ENCODE measurements around the gene MTAP. TPM values are rescaled to one million over a fixed set of nuclear protein-coding genes. Genes with fewer than 3 reads are reported as not detected.

The MTAP gene
- total and polyA plus RNA-seq, 2 of the 13 experiments (the other 11 are each of a cell fraction or from before 2014, with no cell fraction given), result 16.7 to 51.2 TPM

GRCh38 chr9:21804331-21804730, 1.9 kb downstream of the MTAP start:
- no TSS peak for BruUV-seq (replicated peaks)
- H2AFZ ChIP-seq (ENCODE audit: low read length), result no peak overlapping the region
- peak overlapping the region; percentile 82 for H3K9ac ChIP-seq (ENCODE audit: insufficient read depth, low read depth, low read length)
- H3K27ac ChIP-seq (ENCODE audit: extremely low read length, insufficient read depth, low read length), result no peak overlapping the region
- in situ Hi-C loops (cut with HindIII; ENCODE audit: extremely low pct_ligation_motif_present, low pct_unique_long_range_greater_than_20kb), result loop anchor here (25.0 kb wide), 1 partner anchor 633 kb away; the partner anchor contains the start of gene DMRTA1
- peak overlapping the region; percentile 64 to 83 (median 82); a peak in 5 of 6 replicates for H3K4me3 ChIP-seq (replicated peaks in 1 of 3; ENCODE audit: insufficient read depth in 1 of 3, low read depth in 2 of 3, low read length in 3 of 3)
- TF ChIP-seq POLR2A (IDR thresholded peaks at IDR 0.05; ENCODE audit: insufficient read depth in 1 of 2, low read depth in 2 of 2, low read length in 2 of 2), result 0 out of 4 replicates have a peak, but pooled peaks of 1 of the 2 experiments have one; percentile 8
- TF ChIP-seq HBP1 (CRISPR knock-in tag; IDR thresholded peaks at IDR 0.05; ENCODE audit: low read depth), result no peak
- no peak for DNase-seq (ENCODE audit: low spot score)
- H3K4me2 ChIP-seq (ENCODE audit: low read depth, low read length), result peak overlapping the region; percentile 89
- H3K4me1 ChIP-seq (ENCODE audit: insufficient read depth, low read length), result peaks cover 35% of the 10 kb centered on the region
- FAIRE-seq, result no peak
- no peaks in the 10 kb centered on the region for H3K9me3 ChIP-seq (ENCODE audit: low read length)
- ChIA-PET CTCF (ENCODE audit: low intra/inter-chr PET ratio, low total read pairs) (no interaction called here), POLR2A (no interaction called here)
- peaks cover 56% of the 10 kb centered on the region for H3K79me2 ChIP-seq (ENCODE audit: insufficient read depth, low read length)
- H3K36me3 ChIP-seq (replicated peaks in 1 of 2; ENCODE audit: control insufficient read depth in 1 of 2, insufficient read depth in 2 of 2, low read length in 2 of 2), result peaks cover 4 to 15% of the 10 kb centered on the region in 2 experiments; a peak in 4 of 5 replicates
- ATAC-seq, result no peak
- no peaks in the 10 kb centered on the region; a peak in 1 of 5 replicates for H3K27me3 ChIP-seq (ENCODE audit: control insufficient read depth in 1 of 2, insufficient read depth in 2 of 2, low read length in 2 of 2)
- WGBS (ENCODE audit: low lambda C conversion rate), result 93% methylated on average over 2 of the region's 2 CpGs
- H4K20me1 ChIP-seq (ENCODE audit: insufficient read depth, low read length), result no peaks in the 10 kb centered on the region
- intact Hi-C loops (cut with micrococcal nuclease; ENCODE audit: unreplicated experiment), result no loop called here

- no TSS peak for BruUV-seq (replicated peaks)
- Histone ChIP-seq H3K27me3 (ENCODE audit: control insufficient read depth in 1 of 2, insufficient read depth in 2 of 2, low read length in 2 of 2) (no peaks in the 10 kb centered on the region; a peak in 1 of 5 replicates), H3K9me3 (ENCODE audit: low read length) (no peaks in the 10 kb centered on the region), H3K9ac (ENCODE audit: insufficient read depth, low read depth, low read length) (no peak overlapping the region), H3K4me3 (replicated peaks in 1 of 3; ENCODE audit: insufficient read depth in 1 of 3, low read depth in 2 of 3, low read length in 3 of 3) (peak overlapping the region in 2 of 3 experiments; percentile 82 to 83; a peak in 2 of 6 replicates), H2AFZ (ENCODE audit: low read length) (no peak overlapping the region), H3K79me2 (ENCODE audit: insufficient read depth, low read length) (peaks cover 56% of the 10 kb centered on the region), H3K4me1 (ENCODE audit: insufficient read depth, low read length) (peaks cover 35% of the 10 kb centered on the region), H3K4me2 (ENCODE audit: low read depth, low read length) (peak overlapping the region; percentile 89), H3K27ac (ENCODE audit: extremely low read length, insufficient read depth, low read length) (no peak overlapping the region), H3K36me3 (replicated peaks in 1 of 2; ENCODE audit: control insufficient read depth in 1 of 2, insufficient read depth in 2 of 2, low read length in 2 of 2) (peaks cover 4 to 19% of the 10 kb centered on the region in 2 experiments; a peak in 4 of 5 replicates), H4K20me1 (ENCODE audit: insufficient read depth, low read length) (no peaks in the 10 kb centered on the region)
- DNase-seq (ENCODE audit: low spot score) (no peak), ATAC-seq (no peak), FAIRE-seq (no peak)
- ChIA-PET CTCF (ENCODE audit: low intra/inter-chr PET ratio, low total read pairs) (no interaction called here), POLR2A (no interaction called here)
- in situ Hi-C loops (cut with HindIII; ENCODE audit: extremely low pct_ligation_motif_present, low pct_unique_long_range_greater_than_20kb), result loop anchor here (25.0 kb wide), 1 partner anchor 633 kb away; the partner anchor contains the start of gene DMRTA1
- intact Hi-C loops (cut with micrococcal nuclease; ENCODE audit: unreplicated experiment), result no loop called here
- no peak for TF ChIP-seq ZNF558 (CRISPR knock-in tag; IDR thresholded peaks at IDR 0.05; ENCODE audit: borderline replicate concordance)
- no peak for TF ChIP-seq GMEB1 (CRISPR knock-in tag; IDR thresholded peaks at IDR 0.05; ENCODE audit: borderline replicate concordance)
- 0 out of 2 replicates have a peak, but pooled peaks have one; percentile 13 for TF ChIP-seq ZNF629 (CRISPR knock-in tag; conservative IDR thresholded peaks at IDR 0.05)
- TF ChIP-seq NR0B2 (CRISPR knock-in tag; IDR thresholded peaks at IDR 0.05), result no peak
- no peak for TF ChIP-seq FOXK1 (CRISPR knock-in tag; IDR thresholded peaks at IDR 0.05; ENCODE audit: borderline replicate concordance, low read depth)
- no peak for TF ChIP-seq ZNF260 (CRISPR knock-in tag; IDR thresholded peaks at IDR 0.05; ENCODE audit: borderline replicate concordance, low read depth)
- TF ChIP-seq POLR2A (IDR thresholded peaks at IDR 0.05; ENCODE audit: insufficient read depth in 1 of 2, low read depth in 2 of 2, low read length in 2 of 2), result 0 out of 4 replicates have a peak, but pooled peaks of 1 of the 2 experiments have one; percentile 10
- TF ChIP-seq KLF12 (CRISPR knock-in tag; IDR thresholded peaks at IDR 0.05; ENCODE audit: borderline replicate concordance), result no peak
- TF ChIP-seq MATR3 (CRISPR knock-in tag; IDR thresholded peaks at IDR 0.05), result no peak
- no peak for TF ChIP-seq ETS1 (CRISPR knock-in tag; IDR thresholded peaks at IDR 0.05)
These were observed 2.4 kb downstream of the MTAP start for GRCh38 chr9:21804791-21805190.
